H1 (cell line): ENCODE measurements around the gene GALNT5.

ENCODE experiments used
- CHD2 ChIP-seq: IDR thresholded peaks from 2 replicates; pipeline ENCODE4 v1.6.1; 2012; ENCODE audit warnings: low read length, improper control_type of control experiment
- CTCF ChIP-seq, 3 experiments: IDR thresholded peaks; 1 replicate in 2 of 3; 2 replicates in 1 of 3; pipeline versions ENCODE4 v1.5.1 to v1.6.1; 2011; ENCODE audit warnings: low read length in 3 of 3, mild to moderate bottlenecking in 3 of 3, inconsistent platforms in 2 of 3, low read depth in 1 of 3, moderate library complexity in 1 of 3; ENCODE audit not compliant: insufficient read depth in 1 of 3; ENCODE audit errors: control extremely low read depth in 1 of 3
- HDAC2 ChIP-seq, 2 experiments: fragments of 300-600 bp in 1 of 2; sonication (generic) in 1 of 2; IDR thresholded peaks; 2 replicates each; pipeline ENCODE4 v1.6.1; 2011 to 2012; ENCODE audit warnings: low read depth in 2 of 2, low read length in 2 of 2, mild to moderate bottlenecking in 2 of 2, moderate library complexity in 2 of 2, borderline replicate concordance in 1 of 2, inconsistent platforms in 1 of 2
- HDAC6 ChIP-seq: IDR thresholded peaks from one replicate; pipeline ENCODE4 v1.7.1; 2012; ENCODE audit warnings: low read depth, mild to moderate bottlenecking, inconsistent platforms, low read length, moderate library complexity
- POLR2A ChIP-seq, 2 experiments: IDR thresholded peaks; 1 replicate in 1 of 2; 2 replicates in 1 of 2; pipeline ENCODE4 v1.6.1; 2011; ENCODE audit warnings: low read depth in 2 of 2, low read length in 2 of 2, mild to moderate bottlenecking in 2 of 2; ENCODE audit errors: control extremely low read depth in 1 of 2
- POLR2AphosphoS5 ChIP-seq: IDR thresholded peaks from 2 replicates; pipeline ENCODE4 v1.6.1; 2011; ENCODE audit warnings: low read depth, low read length
- RNF2 ChIP-seq: fragments of 200-900, 300-1000 bp; sonication (generic); IDR thresholded peaks from 2 replicates; pipeline ENCODE4 v1.7.1; 2016; ENCODE audit warnings: borderline replicate concordance, low read depth, mild to moderate bottlenecking, antibody characterized with exemption, low read length; ENCODE audit not compliant: poor library complexity, severe bottlenecking; ENCODE audit errors: missing control alignments
- SP1 ChIP-seq: IDR thresholded peaks from 2 replicates; pipeline ENCODE4 v1.6.1; 2011; ENCODE audit warnings: low read depth, low read length
- TAF1 ChIP-seq: IDR thresholded peaks from 2 replicates; pipeline ENCODE4 v1.6.1; 2011; ENCODE audit warnings: mild to moderate bottlenecking, low read depth, low read length
- TCF12 ChIP-seq: IDR thresholded peaks from 2 replicates; pipeline ENCODE4 v1.6.1; 2011; ENCODE audit warnings: low read depth, mild to moderate bottlenecking, low read length
- YY1 ChIP-seq: IDR thresholded peaks from 2 replicates; pipeline ENCODE4 v1.6.1; 2011; ENCODE audit warnings: low read depth, mild to moderate bottlenecking, low read length

GRCh38 chr2:157336137-157337010 is 78.9 kb downstream of the GALNT5 start:
- peak in 2 of 3 experiments; percentile 54 to 62; a peak in 3 of 4 replicates for TF ChIP-seq CTCF (IDR thresholded peaks at IDR 0.05; ENCODE audit: control extremely low read depth in 1 of 3, insufficient read depth in 1 of 3, low read depth in 1 of 3, low read length in 3 of 3)
- no peak for TF ChIP-seq HDAC2 (IDR thresholded peaks at IDR 0.05; ENCODE audit: borderline replicate concordance in 1 of 2, low read depth in 2 of 2, low read length in 2 of 2)
- TF ChIP-seq POLR2AphosphoS5, result no peak
- TF ChIP-seq RNF2, result no peak
- no peak for TF ChIP-seq HDAC6
- TF ChIP-seq TCF12, result no peak
- no peak for TF ChIP-seq POLR2A (IDR thresholded peaks at IDR 0.05; ENCODE audit: control extremely low read depth in 1 of 2, low read depth in 2 of 2, low read length in 2 of 2)
- TF ChIP-seq SP1, result no peak
- no peak for TF ChIP-seq TAF1
- TF ChIP-seq CHD2, result no peak
- TF ChIP-seq YY1, result no peak
